SK-N-DZ (cell line): ENCODE data around the gene RHEB.

Experiments used
- DNase-seq: peaks from one replicate; pipeline ENCODE4 v3.0.0-alpha.2; 2015; ENCODE audit warnings: low spot score

RHEB gene

GRCh38 chr7:151504715-151505326, 14.9 kb downstream of the RHEB start:
- DNase-seq: no peak

DNA sequence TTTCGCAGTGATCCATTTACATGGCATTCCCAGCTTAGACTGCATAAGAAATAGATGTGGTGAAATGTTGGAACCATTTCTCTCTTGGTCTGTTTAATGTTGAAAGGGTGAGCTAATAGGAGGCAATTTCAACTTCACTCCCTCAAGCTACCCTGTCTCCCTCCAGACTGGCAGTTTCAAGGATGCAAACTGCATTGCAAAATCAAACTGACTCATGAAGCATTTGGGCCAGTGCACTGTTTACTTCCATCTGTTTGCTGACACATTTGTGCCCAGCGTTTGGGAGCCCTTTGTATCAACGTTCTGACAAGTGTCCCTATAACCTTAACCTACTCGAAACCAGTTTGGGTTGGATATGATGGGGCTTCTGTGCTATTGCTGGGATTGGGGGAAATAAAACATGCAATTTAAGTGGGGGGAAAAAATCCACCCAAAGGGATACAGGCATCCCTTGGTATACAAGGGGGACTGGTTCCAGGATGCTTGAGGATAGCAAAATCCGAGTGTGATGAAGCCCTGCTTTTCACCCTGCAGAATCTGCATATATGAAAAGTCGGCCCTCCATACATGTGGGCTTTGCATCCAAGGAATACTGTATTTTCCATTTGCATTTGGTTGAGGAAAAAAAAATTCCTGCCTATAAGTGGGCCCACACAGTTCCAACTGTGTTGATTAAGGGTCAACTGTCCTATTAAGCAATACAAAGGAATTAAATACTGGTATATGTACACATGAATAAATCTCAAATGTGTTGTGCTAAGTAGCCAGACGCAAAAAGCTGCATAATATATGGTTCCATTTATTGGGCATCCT, 15.6 kb downstream of the RHEB start:
- no peak for DNase-seq

DNA sequence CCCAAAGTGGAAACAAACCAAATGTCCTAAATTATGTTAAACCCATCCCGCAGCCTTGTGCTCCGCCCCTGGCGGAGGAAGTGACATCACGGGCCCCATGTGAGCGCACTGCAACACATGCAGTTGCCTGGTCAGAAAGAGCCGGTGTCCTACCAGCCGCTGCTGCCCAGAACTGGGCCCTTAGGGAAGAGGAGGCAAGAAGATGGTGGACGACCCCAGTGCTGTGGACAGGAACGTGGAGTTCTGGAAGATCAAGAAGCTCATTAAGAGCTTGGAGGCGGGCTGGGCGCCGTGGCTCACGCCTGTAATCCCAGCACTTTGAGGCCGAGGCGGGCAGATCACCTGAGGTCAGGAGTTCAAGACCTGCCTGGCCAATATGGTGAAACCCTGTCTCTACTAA, 18.0 kb downstream of the RHEB start:
- DNase-seq: no peak

GRCh38 chr7:151498495-151498894, 21.2 kb downstream of the RHEB start:
- DNase-seq: no peak

GRCh38 chr7:151497306-151497871, 22.3 kb downstream of the RHEB start:
- DNase-seq: no peak

DNA sequence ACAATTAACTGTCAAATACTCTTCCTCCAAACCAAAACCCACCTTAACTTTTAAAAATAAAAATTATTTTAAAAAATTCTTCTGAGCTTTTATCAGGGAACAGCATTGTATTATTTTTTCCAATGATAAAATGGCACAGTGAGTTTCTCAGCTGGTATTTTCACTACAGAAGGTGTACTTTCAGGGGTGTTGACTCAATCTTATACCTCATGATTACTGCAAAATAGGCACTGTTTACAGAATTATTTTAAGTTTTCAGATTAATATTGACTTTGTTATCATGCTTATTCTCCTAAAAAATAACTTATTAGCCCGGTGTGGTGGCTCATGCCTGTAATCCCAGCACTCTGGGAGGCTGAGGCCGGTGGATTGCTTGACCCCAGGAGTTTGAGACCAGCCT, 24.3 kb downstream of the RHEB start:
- no peak for DNase-seq

DNA sequence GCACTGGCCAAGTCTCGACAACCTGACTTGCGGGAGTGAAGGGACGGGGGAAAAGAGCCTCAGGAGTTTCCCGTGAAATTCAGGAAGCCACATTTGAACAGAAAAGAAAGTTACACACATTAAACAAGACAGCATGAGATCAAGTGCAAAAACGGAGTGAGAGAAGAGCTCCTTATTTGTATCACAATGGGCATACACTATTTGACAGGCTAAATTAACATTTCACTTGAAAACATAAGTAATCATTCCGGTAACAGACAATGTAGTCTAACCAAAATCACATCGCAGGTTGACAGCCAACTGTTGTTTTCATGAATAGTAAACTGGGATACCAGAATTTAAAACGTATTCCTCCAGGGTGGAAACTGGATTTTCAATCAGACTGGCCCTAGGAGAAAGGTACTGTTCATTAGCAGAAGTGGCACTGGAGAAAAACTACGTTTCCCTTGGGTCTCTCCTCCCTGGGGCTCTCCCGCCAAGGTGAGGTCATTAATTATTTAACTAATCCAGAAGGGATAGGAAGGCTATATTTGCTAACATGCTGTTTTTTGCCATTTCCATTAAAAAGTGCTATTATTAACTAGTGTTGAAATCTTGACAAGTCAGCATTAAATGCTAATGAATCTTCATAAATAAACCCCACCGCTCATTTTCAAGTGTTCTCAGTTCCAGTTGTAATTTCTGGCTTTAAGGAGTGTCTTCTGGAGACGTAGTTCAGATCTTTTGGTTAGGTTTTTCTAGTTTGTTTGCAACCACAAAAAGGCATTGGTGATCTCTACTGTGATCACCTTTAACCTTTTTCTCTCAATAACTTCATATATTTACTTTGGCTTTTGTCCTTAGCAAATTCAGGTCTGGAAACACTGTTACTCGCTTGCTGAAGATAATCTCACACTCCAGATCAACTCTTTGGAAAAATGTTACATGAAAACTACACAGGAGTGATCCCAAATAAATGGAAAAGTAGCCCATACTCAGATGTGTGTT, 25.1 kb downstream of the RHEB start:
- DNase-seq: no peak

DNA sequence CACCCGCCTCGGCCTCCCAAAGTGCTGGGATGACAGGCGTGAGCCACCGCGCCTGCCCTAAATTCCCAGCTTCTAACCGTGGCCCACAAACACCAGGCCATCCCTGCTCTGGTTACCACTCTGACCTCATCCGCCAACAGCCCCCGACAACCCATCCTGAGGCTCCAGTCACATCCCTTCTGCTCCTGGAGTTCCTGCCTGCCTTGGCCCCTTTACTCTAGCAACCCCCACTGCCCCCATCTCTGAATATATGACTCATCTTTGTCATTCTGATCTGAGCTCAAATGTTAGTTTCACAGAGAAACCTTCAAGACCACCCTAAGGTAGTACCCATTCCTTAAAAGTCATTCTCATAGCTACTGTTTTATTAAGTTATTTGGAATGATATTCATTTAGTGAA, 26.6 kb downstream of the RHEB start:
- no peak for DNase-seq

GRCh38 chr7:151491859-151492258, 27.8 kb downstream of the RHEB start:
- DNase-seq: no peak

- no peak for DNase-seq
Measured at GRCh38 chr7:151490456-151491105, 29.1 kb downstream of the RHEB start.

DNA sequence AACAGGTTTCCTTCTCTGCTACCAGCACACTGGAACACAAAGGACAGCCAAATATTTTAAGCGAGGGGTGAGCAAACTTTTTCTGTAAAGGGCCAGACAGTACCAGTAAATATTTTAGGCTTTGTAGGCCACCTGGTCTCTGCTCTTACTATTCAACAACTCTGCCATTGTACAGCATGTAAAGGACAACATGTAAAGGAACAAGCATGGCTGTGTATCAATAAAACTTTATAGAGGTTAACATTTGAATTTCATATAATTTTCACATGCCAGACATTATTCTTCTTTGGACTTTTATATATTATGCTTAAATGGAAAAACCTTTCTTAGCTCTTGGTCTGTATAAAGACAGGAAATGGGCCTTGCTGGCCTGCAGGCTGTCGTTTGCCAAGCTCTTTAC, 30.2 kb downstream of the RHEB start:
- no peak for DNase-seq

- no peak for DNase-seq
Measured at GRCh38 chr7:151488096-151488495, 31.6 kb downstream of the RHEB start.

GRCh38 chr7:151487228-151487627, 32.5 kb downstream of the RHEB start:
- no peak for DNase-seq

DNA sequence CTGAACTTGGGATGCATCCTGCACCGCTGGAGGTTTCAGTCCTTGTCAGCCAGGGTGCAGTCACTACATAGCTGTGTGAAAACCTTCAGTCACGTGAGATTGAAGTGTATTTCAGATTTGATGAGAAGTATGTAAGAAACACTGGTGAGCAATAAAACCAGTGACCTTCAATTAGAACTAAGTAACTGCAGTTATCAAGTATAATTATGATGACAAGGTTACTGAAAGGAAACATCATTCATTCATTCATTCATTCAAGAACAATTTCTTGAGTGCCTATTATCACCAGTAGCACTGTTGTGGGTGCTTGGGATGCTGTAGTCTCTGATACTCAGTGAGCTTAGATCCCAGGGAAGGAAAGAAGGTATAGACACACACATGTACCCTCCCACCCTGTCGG, 33.6 kb downstream of the RHEB start:
- DNase-seq: no peak

- DNase-seq: no peak
Measured at GRCh38 chr7:151484971-151485707, 34.6 kb downstream of the RHEB start.

- DNase-seq: no peak
Measured at GRCh38 chr7:151483711-151483983, 36.0 kb downstream of the RHEB start.

DNA sequence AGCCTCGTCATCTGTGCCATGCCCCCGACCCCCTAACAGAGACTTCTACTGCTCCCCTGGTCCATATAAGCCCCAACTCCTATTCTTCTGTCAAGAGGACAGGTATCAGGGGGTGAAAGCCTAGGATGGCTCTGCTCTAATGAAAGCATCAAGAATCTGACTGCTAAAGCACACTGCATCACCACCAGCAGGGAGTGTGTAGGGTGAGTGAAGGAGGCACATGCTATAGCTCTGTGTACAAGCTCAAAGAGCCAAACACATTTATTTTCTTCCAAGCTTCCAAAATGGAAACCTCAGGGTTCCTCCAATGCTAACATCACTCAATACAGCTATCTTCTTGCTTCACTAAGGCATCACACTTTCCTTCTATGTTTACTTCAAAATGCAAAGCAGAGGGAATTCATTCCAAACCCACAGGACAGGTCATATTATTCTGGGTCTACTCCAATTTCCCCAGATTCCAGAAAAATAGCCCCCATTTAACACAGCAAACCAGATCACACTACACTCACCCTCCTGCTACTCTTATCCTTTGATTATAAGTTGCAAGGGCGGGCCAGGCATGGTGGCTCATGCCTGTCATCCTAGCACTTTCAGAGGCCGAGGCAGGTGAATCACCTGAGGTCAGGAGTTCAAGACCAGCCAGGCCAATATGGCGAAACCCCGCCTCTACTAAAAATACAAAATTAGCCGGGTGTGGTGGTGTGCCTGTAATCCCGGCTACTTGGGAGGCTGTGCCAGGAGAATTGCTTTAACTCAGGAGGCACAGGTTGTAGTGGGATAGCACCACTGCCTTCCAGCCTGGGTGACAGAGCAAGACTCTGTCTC, 36.6 kb downstream of the RHEB start:
- no peak for DNase-seq

- no peak for DNase-seq
Measured at GRCh38 chr7:151481650-151482505, 37.8 kb downstream of the RHEB start.

GRCh38 chr7:151477867-151478266, 41.8 kb downstream of the RHEB start:
- DNase-seq: no peak
